Neuronal stem cell (in vitro differentiated cells): ENCODE data around the gene MYF6.

Source experiments
- DNase-seq: peaks from one replicate; pipeline ENCODE4 v3.0.0-alpha.2; 2013; ENCODE audit warnings: low spot score
- H2AFZ ChIP-seq: one replicate; pipeline ENCODE4 v1.6.1; 2013; ENCODE audit warnings: mild to moderate bottlenecking, low read length, inconsistent platforms
- H2AK5ac ChIP-seq: 2 replicates; pipeline ENCODE4 v1.6.1; 2013; ENCODE audit warnings: low read depth, mild to moderate bottlenecking, inconsistent platforms, low read length, moderate library complexity, mixed read lengths
- H2BK120ac ChIP-seq: 2 replicates; pipeline ENCODE4 v1.6.1; 2013; ENCODE audit warnings: low read depth, mild to moderate bottlenecking, inconsistent platforms, low read length, moderate library complexity, mixed read lengths
- H2BK12ac ChIP-seq: one replicate; pipeline ENCODE4 v1.6.1; 2013; ENCODE audit warnings: low read length, inconsistent platforms
- H2BK15ac ChIP-seq: 2 replicates; pipeline ENCODE4 v1.6.1; 2013; ENCODE audit warnings: mild to moderate bottlenecking, low read length, inconsistent platforms, mixed read lengths
- H2BK5ac ChIP-seq: one replicate; pipeline ENCODE4 v1.6.1; 2013; ENCODE audit warnings: inconsistent platforms, mild to moderate bottlenecking, low read length, moderate library complexity
- H3K14ac ChIP-seq: one replicate; pipeline ENCODE4 v1.6.1; 2013; ENCODE audit warnings: low read length, inconsistent platforms
- H3K18ac ChIP-seq: 2 replicates; pipeline ENCODE4 v1.6.1; 2013; ENCODE audit warnings: low read length, inconsistent platforms
- H3K23ac ChIP-seq: 2 replicates; pipeline ENCODE4 v1.6.1; 2013; ENCODE audit warnings: low read depth, mild to moderate bottlenecking, mixed read lengths, low read length, inconsistent platforms; ENCODE audit not compliant: poor library complexity
- H3K27ac ChIP-seq: replicated peaks from 3 replicates; pipeline ENCODE4 v1.5.1; 2013; ENCODE audit warnings: low read length, inconsistent platforms
- H3K27me3 ChIP-seq, 3 experiments: 2 replicates each; pipeline ENCODE4 v1.6.1; 2013; ENCODE audit warnings: low read length in 3 of 3, mild to moderate bottlenecking in 2 of 3, inconsistent platforms in 1 of 3, low read depth in 1 of 3, mixed read lengths in 1 of 3, moderate library complexity in 1 of 3; ENCODE audit not compliant: control insufficient read depth in 3 of 3, insufficient read depth in 3 of 3
- H3K36me3 ChIP-seq, 2 donors: replicated peaks in 1 of 2; 2 replicates each; pipeline ENCODE4 v1.6.1; 2013; ENCODE audit warnings: low read length in 2 of 2; ENCODE audit not compliant: control insufficient read depth in 2 of 2, insufficient read depth in 2 of 2
- H3K4ac ChIP-seq: 2 replicates; pipeline ENCODE4 v1.6.1; 2013; ENCODE audit warnings: inconsistent platforms, mild to moderate bottlenecking, low read length, moderate library complexity
- H3K4me1 ChIP-seq, 2 donors: 1 replicate in 1 of 2; 2 replicates in 1 of 2; pipeline ENCODE4 v1.6.1; 2013; ENCODE audit warnings: low read length in 2 of 2, low read depth in 1 of 2; ENCODE audit not compliant: control insufficient read depth in 2 of 2, insufficient read depth in 1 of 2
- H3K4me2 ChIP-seq: one replicate; pipeline ENCODE4 v1.6.1; 2013; ENCODE audit warnings: mild to moderate bottlenecking, low read length, inconsistent platforms; ENCODE audit not compliant: insufficient read depth, poor library complexity, severe bottlenecking
- H3K4me3 ChIP-seq, 2 donors: 2 replicates each; pipeline ENCODE4 v1.5.1; 2013; ENCODE audit warnings: low read length in 2 of 2, mild to moderate bottlenecking in 2 of 2, inconsistent platforms in 1 of 2, moderate library complexity in 1 of 2
- H3K79me1 ChIP-seq: one replicate; pipeline ENCODE4 v1.6.1; 2013; ENCODE audit warnings: low read depth, mild to moderate bottlenecking, inconsistent platforms, low read length, moderate library complexity
- H3K9ac ChIP-seq: one replicate; pipeline ENCODE4 v1.6.1; 2013; ENCODE audit warnings: mild to moderate bottlenecking, low read depth, low read length, inconsistent platforms; ENCODE audit not compliant: poor library complexity
- H3K9me3 ChIP-seq, 2 donors: replicated peaks in 1 of 2; 2 replicates each; pipeline versions ENCODE3 to v1.6.1; 2013; ENCODE audit warnings: low read length in 2 of 2, mild to moderate bottlenecking in 2 of 2, inconsistent platforms in 1 of 2, low read depth in 1 of 2, mixed read lengths in 1 of 2, moderate library complexity in 1 of 2; ENCODE audit not compliant: control insufficient read depth in 2 of 2, insufficient read depth in 1 of 2
- H4K8ac ChIP-seq: one replicate; pipeline ENCODE4 v1.6.1; 2013; ENCODE audit warnings: low read depth, mild to moderate bottlenecking, inconsistent platforms, low read length, moderate library complexity
- H4K91ac ChIP-seq: one replicate; pipeline ENCODE4 v1.6.1; 2013; ENCODE audit warnings: low read length, low read depth, mild to moderate bottlenecking, inconsistent platforms; ENCODE audit not compliant: poor library complexity
- WGBS, 2 donors: extraction: QIAGEN DNeasy Blood & Tissue Kit; methylation state at CpG; one replicate each; pipeline ENCODE4 v1.1.7; 2013; ENCODE audit warnings: missing lambda C conversion rate in 2 of 2, mixed read lengths in 1 of 2; ENCODE audit not compliant: insufficient read length in 2 of 2, insufficient replicate concordance in 1 of 2; ENCODE audit errors: extremely low coverage in 2 of 2; 5-methylcytosine and 5-hydroxymethylcytosine counted together

Gene MYF6

DNA sequence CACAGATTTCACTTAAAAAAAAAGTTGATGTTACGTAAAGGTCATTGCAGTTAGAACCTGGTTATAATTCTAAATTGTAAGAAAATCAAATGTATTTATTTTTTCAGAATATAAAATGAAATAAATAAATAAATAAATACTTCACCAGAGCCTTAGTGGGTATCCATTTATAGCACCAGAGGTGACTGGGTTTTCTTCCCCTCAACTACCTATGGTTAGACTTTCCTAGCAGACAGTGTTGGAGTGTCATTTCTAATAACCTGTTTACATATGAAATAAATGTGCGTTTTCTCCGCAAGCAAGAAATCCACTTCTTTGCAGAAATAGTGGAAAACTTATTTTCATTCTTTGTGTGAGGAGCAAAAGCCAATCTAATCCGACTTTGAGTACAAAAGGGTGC is 6.0 kb downstream of the MYF6 start:
- WGBS, 2 donors, result no CpG with 5 or more reads among the region's 4 CpGs
- DNase-seq, result no peak
- Histone ChIP-seq H3K14ac (no peak overlapping the region), H2BK15ac (no peak overlapping the region), H3K36me3 (no peaks in the 10 kb centered on the region), H4K8ac (no peak overlapping the region), H3K18ac (no peak overlapping the region), H3K9ac (no peak overlapping the region), H2BK12ac (no peak overlapping the region), H2AK5ac (no peak overlapping the region), H3K4me2 (no peak overlapping the region), H2BK120ac (no peak overlapping the region), H3K27ac (no peak overlapping the region), H2AFZ (no peak overlapping the region), H2BK5ac (no peak overlapping the region), H3K4me3 (no peak overlapping the region), H4K91ac (no peak overlapping the region), H3K23ac (no peak overlapping the region), H3K79me1 (no peaks in the 10 kb centered on the region), H3K9me3 (no peaks in the 10 kb centered on the region), H3K4me1 (peaks cover 0 to 5% of the 10 kb centered on the region in 2 donors), H3K27me3 (peaks cover 0 to 27% (median 0%) of the 10 kb centered on the region in 3 experiments), H3K4ac (no peak overlapping the region)

DNA sequence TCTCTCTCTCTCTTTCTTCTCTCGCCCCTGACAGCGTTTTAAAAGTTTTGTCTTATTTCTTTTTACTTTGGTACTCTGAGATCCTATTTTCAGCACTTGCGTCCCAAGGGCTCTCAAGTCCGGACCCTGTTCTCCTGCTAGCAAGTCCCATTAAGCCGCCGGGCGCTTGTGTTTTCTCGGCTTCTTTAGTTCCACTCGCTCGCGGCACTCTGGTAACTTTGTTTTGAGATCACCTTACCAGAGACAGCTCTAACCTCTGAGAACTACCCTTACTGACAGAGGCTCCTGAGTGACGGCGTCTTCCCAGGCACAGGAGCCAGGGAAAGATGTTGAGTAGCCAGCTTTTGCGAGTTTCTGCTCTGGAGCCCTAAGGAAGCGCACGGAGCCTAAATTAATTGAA is 6.6 kb downstream of the MYF6 start:
- H3K9me3 ChIP-seq, result no peaks in the 10 kb centered on the region
- no peak overlapping the region for H2BK120ac ChIP-seq
- peak overlapping the region in 1 of 2 donors; percentile 55 for H3K4me3 ChIP-seq
- no peak overlapping the region for H3K4ac ChIP-seq
- H2BK15ac ChIP-seq, result no peak overlapping the region
- WGBS, 2 donors, result no CpG with 5 or more reads among the region's 16 CpGs
- no peak overlapping the region for H2BK12ac ChIP-seq
- peak overlapping the region; percentile 53 for H3K4me2 ChIP-seq
- no peak overlapping the region for H4K8ac ChIP-seq
- no peak overlapping the region for H2BK5ac ChIP-seq
- H3K79me1 ChIP-seq, result no peaks in the 10 kb centered on the region
- DNase-seq, result no peak
- H3K27ac ChIP-seq, result no peak overlapping the region
- no peaks in the 10 kb centered on the region for H3K36me3 ChIP-seq
- peaks cover 0 to 2% of the 10 kb centered on the region in 2 donors for H3K4me1 ChIP-seq
- H4K91ac ChIP-seq, result no peak overlapping the region
- H3K18ac ChIP-seq, result no peak overlapping the region
- no peak overlapping the region for H3K9ac ChIP-seq
- peak overlapping the region; percentile 15 for H2AFZ ChIP-seq
- H3K14ac ChIP-seq, result no peak overlapping the region
- no peak overlapping the region for H3K23ac ChIP-seq
- H3K27me3 ChIP-seq, result peaks cover 0 to 21% (median 0%) of the 10 kb centered on the region in 3 experiments
- no peak overlapping the region for H2AK5ac ChIP-seq

- Histone ChIP-seq H3K27ac (no peak overlapping the region), H3K23ac (no peak overlapping the region), H3K4me3 (no peak overlapping the region), H3K18ac (no peak overlapping the region), H3K27me3 (peaks cover 0 to 16% (median 0%) of the 10 kb centered on the region in 3 experiments), H3K9ac (no peak overlapping the region), H4K8ac (no peak overlapping the region), H4K91ac (no peak overlapping the region), H2BK15ac (no peak overlapping the region), H2BK120ac (no peak overlapping the region), H3K4ac (no peak overlapping the region), H2BK12ac (no peak overlapping the region), H2AFZ (no peak overlapping the region), H2BK5ac (no peak overlapping the region), H3K4me1 (peaks cover 0 to 2% of the 10 kb centered on the region in 2 donors), H3K4me2 (no peak overlapping the region), H2AK5ac (no peak overlapping the region), H3K9me3 (no peaks in the 10 kb centered on the region), H3K79me1 (no peaks in the 10 kb centered on the region), H3K36me3 (no peaks in the 10 kb centered on the region), H3K14ac (no peak overlapping the region)
- no peak for DNase-seq
- no CpG with 5 or more reads among the region's 3 CpGs for WGBS, 2 donors
Observed at GRCh38 chr12:80714846-80715245, 7.4 kb downstream of the MYF6 start.

DNA sequence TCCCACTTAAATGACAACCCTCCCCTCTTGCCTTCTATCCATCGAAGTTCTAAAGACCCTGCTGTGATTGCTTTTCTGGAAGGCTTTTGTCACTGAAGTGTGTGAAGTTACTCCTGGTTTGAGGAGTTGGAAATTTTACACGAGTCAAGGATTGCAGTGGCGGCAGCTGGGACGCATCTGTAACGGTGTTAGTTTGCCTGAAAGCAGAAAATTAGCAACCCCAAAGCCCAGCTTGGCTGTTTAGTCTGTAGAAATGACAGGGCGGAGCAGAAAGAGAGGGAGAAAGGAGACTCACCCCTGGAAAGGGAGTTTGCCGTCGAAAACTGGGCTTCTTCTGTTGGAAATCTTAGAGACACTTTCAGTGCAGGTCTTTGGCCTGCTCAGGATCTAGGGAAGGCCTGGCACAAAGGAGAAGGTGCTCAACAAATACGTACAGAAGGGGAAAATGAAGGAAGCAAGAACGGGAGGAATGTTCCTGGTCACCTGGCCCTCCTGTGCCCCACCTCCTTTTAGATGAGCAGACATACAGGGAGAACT is 8.3 kb downstream of the MYF6 start:
- no peak overlapping the region for H3K27ac ChIP-seq
- H4K8ac ChIP-seq, result no peak overlapping the region
- H2AK5ac ChIP-seq, result no peak overlapping the region
- H2BK12ac ChIP-seq, result no peak overlapping the region
- H3K4me3 ChIP-seq, result no peak overlapping the region
- no peak overlapping the region for H3K18ac ChIP-seq
- no peak overlapping the region for H2BK15ac ChIP-seq
- no peak for DNase-seq
- H3K23ac ChIP-seq, result no peak overlapping the region
- H3K4ac ChIP-seq, result no peak overlapping the region
- H2AFZ ChIP-seq, result peak overlapping the region; percentile 56
- H4K91ac ChIP-seq, result no peak overlapping the region
- no peak overlapping the region for H3K4me2 ChIP-seq
- H3K9ac ChIP-seq, result no peak overlapping the region
- H3K9me3 ChIP-seq, result no peaks in the 10 kb centered on the region
- H3K79me1 ChIP-seq, result no peaks in the 10 kb centered on the region
- no CpG with 5 or more reads among the region's 10 CpGs for WGBS, 2 donors
- no peak overlapping the region for H2BK120ac ChIP-seq
- peaks cover 0 to 10% (median 0%) of the 10 kb centered on the region in 3 experiments for H3K27me3 ChIP-seq
- no peak overlapping the region for H2BK5ac ChIP-seq
- peaks cover 0 to 2% of the 10 kb centered on the region in 2 donors for H3K4me1 ChIP-seq
- H3K14ac ChIP-seq, result no peak overlapping the region
- no peaks in the 10 kb centered on the region for H3K36me3 ChIP-seq
